ENCODE data around the gene NEBL.

NEBL gene

DNA sequence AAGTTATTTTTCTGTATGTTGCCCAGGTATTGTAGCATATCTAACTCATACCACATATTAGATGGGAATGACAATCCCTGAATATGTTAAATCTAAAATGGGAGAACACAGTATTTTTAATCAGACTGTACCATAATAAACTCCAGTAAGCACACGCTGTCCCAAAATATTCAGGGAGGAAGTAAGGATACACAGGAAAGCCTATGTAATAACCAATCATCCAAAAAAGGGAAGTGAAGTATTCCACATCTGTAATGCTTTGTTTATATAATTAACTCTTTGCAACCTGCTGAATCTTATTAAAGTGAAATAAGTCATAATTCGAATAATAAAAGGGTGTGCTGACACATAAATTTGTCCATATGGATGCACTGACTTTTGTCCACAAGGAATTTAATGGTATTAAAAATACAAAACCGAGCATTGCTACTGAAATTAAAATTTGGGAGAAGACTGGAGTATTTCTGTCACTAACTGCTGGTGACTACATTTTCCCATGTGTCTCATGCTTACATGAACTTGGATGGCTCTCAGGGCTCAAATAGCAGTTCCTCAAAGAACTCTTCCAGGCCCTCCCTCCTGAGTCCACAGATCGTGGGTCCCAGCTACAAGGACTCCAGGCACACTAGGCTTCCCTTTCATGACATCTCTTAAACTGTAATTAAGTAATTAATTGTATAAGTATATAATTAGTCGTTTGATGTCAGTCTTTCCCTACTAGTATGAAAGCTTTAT, 120.6 kb downstream of the NEBL start:
- peak; percentile 38 for DNase-seq

DNA sequence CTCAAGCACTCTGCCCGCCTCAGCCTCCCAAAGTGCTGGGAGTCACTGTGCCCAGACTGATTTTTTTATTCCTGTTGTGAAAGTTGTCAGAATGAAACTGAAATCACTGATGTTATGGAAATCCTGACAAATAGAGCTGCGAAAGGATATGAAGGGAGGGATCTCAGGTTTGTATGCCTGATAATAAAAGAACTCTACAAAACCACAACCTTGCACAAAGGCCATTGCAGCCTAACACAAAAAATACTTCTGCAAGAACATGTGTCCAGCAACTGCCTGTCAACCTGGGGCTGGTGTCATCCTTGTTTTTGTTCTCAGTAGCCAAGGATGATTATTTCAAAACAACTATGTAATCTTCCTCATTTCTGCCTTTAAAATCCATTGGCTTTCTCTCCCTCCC, 126.1 kb downstream of the NEBL start:
- DNase-seq: peak; percentile 57

DNA sequence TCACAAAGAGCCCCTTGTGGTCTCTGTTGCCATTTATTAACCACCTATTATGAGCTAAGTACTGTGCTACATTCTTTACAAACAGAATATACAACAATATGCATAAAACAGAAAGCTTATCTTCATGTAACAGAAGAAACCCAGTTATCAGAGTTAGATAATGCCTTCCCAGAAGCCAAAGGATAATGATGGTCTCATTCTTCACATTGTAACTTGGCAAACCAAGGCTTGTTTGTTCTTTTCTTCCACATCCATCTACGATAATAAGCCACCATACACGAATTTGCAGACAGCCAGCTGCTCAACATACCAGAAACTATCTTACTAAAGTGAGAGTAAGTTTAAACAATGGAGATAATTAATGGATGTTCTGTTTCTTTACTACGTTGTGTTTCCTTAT, 127.6 kb downstream of the NEBL start:
- DNase-seq: no peak

DNA sequence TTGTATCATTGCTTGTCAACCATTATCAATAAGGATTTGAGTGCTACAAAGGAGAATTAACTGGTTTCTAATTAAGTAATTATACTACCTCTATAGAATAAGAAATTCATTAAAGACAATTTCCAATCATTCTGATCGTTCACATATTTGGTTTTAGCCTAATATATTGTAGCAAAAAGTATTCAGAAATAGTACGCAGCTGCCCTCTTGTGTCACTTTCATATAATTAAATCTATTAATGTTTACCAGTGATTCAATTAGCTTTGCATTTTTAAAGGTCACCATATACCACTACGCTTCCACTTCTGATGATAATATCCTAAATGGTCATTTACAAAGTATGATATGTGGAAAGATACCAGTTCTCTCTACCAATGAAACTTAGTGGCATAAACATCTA, 128.3 kb downstream of the NEBL start:
- no peak for DNase-seq

GRCh38 chr10:20767028-20767427, 130.1 kb downstream of the NEBL start:
- DNase-seq: no peak

GRCh38 chr10:20765066-20765465, 132.0 kb downstream of the NEBL start:
- DNase-seq: no peak

DNA sequence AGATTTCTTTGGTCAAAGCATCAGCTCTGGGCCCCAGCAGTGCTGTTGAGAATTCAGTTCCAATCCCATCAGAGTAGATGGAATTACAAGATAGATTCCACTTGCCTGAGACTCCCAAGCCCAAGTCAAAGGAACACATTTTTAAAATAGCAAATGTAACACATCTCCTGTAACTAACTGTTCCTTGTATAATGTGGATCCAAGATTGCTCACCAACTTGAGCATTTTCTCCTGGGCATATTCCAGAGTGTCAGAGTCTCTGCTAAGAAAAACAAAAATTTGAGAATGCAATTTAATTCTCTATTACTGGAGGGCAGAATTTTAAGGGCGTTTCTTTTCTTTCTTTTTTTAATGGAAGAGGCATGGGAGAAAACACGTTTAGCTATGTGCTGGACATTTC, 136.7 kb downstream of the NEBL start:
- DNase-seq: no peak

GRCh38 chr10:20748551-20748950, 148.6 kb downstream of the NEBL start:
- DNase-seq: no peak

DNA sequence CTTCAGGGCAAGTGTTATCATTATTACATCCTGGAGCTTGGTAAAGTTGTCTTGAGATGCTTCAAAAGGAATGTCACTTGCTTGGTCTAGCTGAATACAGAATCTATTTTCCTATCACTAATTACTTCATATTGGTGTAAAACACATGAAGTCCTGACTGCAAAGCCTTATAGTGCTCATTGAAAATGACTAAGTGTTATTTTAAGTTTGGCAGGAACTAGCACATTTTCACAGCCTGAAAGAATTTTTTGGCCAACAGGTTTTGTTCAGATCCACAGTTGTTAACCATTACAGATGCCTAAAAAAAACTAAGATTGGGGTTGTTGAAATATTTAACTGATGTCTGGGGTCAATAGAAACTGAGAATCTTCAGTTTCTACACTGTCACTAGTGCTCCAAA, 149.3 kb downstream of the NEBL start:
- no peak for DNase-seq

GRCh38 chr10:20746856-20747255, 150.3 kb downstream of the NEBL start:
- DNase-seq: no peak

- DNase-seq: no peak
Measured at GRCh38 chr10:20745556-20746375, 151.3 kb downstream of the NEBL start.

DNA sequence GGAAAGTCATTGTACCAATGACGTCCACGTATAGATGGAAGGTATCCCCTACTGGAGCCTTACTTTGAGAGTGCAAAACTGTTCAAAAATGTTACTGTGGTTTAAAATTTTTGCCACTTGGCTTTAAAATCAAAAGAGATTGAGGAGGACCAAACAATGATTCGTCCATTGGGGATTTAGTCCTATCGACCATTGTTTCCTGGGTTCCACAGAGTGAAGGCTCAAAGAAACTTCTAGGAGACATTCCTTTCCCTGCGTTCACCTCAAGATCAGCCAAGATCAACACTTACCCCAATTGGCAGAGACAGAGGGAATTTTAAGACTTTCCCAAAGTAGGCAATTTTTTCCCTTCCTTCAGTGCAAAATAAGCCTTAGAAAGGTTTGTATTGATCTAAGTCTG, 152.3 kb downstream of the NEBL start:
- no peak for DNase-seq

GRCh38 chr10:20743942-20744341, 153.2 kb downstream of the NEBL start:
- no peak for DNase-seq

- no peak for DNase-seq
Measured at GRCh38 chr10:20742737-20743541, 154.2 kb downstream of the NEBL start.

DNA sequence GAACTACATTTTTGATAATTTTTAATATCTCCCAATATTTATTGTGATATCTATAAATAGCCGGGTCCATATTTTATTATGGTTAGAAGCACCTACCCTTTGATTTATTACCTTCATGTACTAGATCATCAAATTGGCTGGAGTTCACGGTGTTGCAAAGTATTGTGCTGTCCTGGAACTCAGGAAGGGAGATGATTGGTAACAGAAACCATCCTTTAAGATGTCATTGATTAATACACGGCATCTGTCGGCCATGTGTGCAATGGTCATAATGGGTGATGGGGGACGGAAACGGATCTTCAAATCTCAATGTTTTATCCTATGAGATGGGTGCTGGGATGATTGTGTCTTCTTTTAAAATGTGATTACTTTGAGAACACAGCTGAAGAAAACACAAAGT, 157.0 kb downstream of the NEBL start:
- DNase-seq: no peak

GRCh38 chr10:20737107-20737506, 160.0 kb downstream of the NEBL start:
- no peak for DNase-seq

Data from inflammatory macrophage treated with lipopolysaccharide for 4 hours (primary cell).